ENCODE results near the gene EEF1G.
"Not testable (repeated sequence)": the region's sequence is repeated elsewhere in the genome, so short reads cannot be mapped to it uniquely, and the experiment has no call there.

The EEF1G gene

DNA sequence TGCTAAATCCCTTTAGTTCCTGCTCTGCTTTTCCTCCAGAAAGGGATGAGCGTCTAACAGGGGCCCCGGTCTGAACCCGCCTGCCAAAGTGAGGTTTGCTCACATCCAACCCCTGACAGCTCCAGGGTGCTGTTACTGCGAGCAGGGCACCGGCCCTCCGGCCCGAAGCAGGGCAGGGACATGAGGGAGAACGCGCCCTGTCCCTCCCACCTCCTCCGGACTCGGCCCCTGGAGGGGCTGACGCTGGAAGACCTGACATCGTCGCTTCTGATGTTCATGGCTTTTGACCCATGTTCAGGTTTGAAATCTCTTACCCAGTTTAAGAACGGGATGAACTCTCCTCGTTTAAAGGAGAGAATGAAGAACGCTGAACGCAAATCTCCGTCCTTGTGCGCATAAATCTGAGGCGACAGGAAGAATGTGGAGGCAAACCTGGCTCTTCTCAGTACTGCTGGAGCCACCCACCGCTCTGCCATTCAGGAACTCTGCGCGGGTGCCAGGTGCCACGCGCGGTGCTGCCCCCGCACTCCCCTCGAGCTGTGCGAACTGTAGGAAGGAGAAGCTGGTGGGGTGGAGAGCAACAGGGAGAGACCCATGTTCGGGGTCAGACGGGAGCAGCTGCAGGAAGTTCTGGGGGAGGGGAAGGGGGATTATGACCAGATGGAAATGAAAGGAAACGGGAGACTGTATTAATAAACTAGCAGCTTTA, 826 bp upstream of the EEF1G start:
- H3K4me3 ChIP-seq (replicated peaks in 1 of 2; ENCODE audit: low read depth in 2 of 2, low read length in 2 of 2), result peak overlapping the region; percentile 65 to 70
- DNase-seq (ENCODE audit: low read depth in 2 of 2), result peak; percentile 37 to 42
- no peak for TF ChIP-seq CTCF (IDR thresholded peaks at IDR 0.05; ENCODE audit: low read depth, low read length)

DNA sequence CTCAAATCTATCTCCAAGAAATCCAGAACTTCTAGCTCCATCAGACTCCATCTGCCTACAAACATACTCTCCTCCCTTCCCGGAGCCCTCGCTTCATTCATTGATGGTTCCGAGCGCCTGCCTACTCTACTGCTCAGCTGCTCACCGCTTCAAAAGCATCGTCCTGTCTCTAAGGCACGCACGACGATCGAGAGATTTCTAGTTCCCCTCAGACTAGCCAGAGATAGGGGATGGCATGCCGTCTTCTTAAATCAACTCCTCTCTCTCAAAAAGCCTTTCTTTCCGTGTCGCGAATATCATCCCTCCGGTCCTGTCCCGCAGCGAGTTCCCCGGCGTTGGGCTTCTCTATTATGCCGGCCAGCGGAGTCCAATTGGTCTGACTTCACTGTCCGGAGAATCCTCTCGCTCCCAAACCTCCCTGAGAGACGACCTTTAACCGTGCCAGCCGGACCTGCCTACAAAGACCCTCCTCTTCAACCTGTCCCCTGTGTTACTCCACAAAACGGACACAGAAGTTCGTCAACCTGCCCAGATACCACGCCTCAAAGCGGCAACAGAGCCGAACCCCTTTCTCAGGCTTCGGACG, 592 bp downstream of the EEF1G start:
- H3K4me3 ChIP-seq (replicated peaks in 1 of 2; ENCODE audit: low read depth in 2 of 2, low read length in 2 of 2), result peak overlapping the region; percentile 95
- DNase-seq (ENCODE audit: low read depth in 2 of 2), result peak in 1 of 2 donors; percentile 37
- no peak for TF ChIP-seq CTCF (IDR thresholded peaks at IDR 0.05; ENCODE audit: low read depth, low read length)

GRCh38 chr11:62572431-62572830, 1.3 kb downstream of the EEF1G start:
- H3K4me3 ChIP-seq (replicated peaks in 1 of 2; ENCODE audit: low read depth in 2 of 2, low read length in 2 of 2), result peak overlapping the region; percentile 95
- TF ChIP-seq CTCF (IDR thresholded peaks at IDR 0.05; ENCODE audit: low read depth, low read length), result no peak
- no peak for DNase-seq (ENCODE audit: low read depth in 2 of 2)

GRCh38 chr11:62571493-62571892, 2.2 kb downstream of the EEF1G start:
- DNase-seq (ENCODE audit: low read depth in 2 of 2); H3K4me3 ChIP-seq (replicated peaks in 1 of 2; ENCODE audit: low read depth in 2 of 2, low read length in 2 of 2): not testable (repeated sequence)

- DNase-seq (ENCODE audit: low read depth in 2 of 2); H3K4me3 ChIP-seq (replicated peaks in 1 of 2; ENCODE audit: low read depth in 2 of 2, low read length in 2 of 2): not testable (repeated sequence)
Measured at GRCh38 chr11:62570903-62571302, 2.8 kb downstream of the EEF1G start.

DNA sequence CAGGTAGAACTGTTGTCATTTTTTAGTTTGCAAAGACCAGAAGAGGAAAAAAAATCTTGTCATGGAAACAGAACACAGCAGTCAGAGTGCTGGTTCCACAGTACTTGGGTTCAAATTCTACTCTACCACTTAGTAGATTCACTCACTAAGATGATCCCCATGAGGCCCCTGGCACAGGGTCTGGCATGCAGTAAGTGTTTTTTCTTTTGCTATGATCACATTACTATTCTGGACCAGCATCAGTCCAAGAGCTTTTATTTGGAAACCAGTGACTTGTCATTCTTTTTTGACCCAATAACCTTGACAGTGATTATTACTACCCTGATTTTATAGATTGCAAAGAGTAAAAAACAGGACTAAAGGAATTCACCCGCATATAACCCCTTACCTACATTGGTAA, 4.1 kb downstream of the EEF1G start:
- no peak for TF ChIP-seq CTCF (IDR thresholded peaks at IDR 0.05; ENCODE audit: low read depth, low read length)
- H3K4me3 ChIP-seq (replicated peaks in 1 of 2; ENCODE audit: low read depth in 2 of 2, low read length in 2 of 2), result no peak overlapping the region
- no peak for DNase-seq (ENCODE audit: low read depth in 2 of 2)

- no peak for TF ChIP-seq CTCF (IDR thresholded peaks at IDR 0.05; ENCODE audit: low read depth, low read length)
- no peak overlapping the region for H3K4me3 ChIP-seq (replicated peaks in 1 of 2; ENCODE audit: low read depth in 2 of 2, low read length in 2 of 2)
- no peak for DNase-seq (ENCODE audit: low read depth in 2 of 2)
Measured at GRCh38 chr11:62567018-62567633, 6.6 kb downstream of the EEF1G start.
